Measurements from ENCODE around the gene RNF20.
"Not testable (repeated sequence)": the region's sequence is repeated elsewhere in the genome, so short reads cannot be mapped to it uniquely, and the experiment has no call there.

DNA sequence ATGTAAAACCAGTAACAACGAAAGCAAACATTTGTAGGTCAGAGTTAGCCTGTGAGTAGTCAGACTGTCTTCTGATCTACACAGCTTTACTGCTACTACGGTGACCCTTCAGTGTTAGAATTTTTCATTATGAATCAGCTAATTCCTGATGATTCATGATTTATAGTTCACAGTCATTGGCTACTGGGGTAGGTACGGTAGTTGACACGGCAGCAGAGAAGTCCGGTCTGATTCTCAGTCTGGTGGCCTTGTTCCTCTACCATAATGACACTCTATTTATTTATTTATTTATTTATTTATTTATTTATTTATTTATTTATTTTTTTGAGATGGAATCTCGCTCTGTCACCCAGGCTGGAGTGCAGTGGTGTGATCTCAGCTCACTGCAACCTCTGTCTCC lies 56.4 kb downstream of the RNF20 start:
- not testable (repeated sequence) for TF ChIP-seq CTCF, POLR2AphosphoS5 (IDR thresholded peaks at IDR 0.05)
